ENCODE results near the gene ACTBL2. TPM values are rescaled to one million over a fixed set of nuclear protein-coding genes. Genes with fewer than 3 reads are reported as not detected.

Gene ACTBL2
- total RNA-seq, 1 experiment from 2014 or later: 1.0 TPM

- no peak for DNase-seq (ENCODE audit: low read depth)
- in situ Hi-C loops (cut with HindIII; ENCODE audit: low pct_unique_long_range_greater_than_20kb, low sequenced_read_pairs): no loop called here
Observed at GRCh38 chr5:57455511-57456455, 26.8 kb downstream of the ACTBL2 start.

DNA sequence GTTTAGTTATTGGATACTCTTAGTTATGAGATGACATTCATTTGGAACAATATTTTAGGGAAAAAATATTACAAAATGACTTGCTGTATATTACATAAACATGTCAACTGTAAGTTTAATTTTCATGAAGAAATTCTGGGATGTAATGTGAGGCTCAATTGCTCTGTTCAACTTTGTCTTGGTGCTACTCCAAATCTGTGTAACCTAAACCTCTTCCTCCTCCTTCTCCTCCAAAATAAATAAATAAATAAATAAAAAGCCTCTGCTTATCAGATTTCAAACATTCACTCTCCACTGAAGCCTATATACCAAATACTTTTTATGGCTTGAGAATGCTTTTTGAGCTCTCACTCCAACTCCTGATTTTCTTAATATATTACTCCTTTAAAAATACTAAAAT is 27.7 kb downstream of the ACTBL2 start:
- DNase-seq (ENCODE audit: low read depth): no peak
- in situ Hi-C loops (cut with HindIII; ENCODE audit: low pct_unique_long_range_greater_than_20kb, low sequenced_read_pairs): no loop called here

- in situ Hi-C loops (cut with HindIII; ENCODE audit: low pct_unique_long_range_greater_than_20kb, low sequenced_read_pairs): no loop called here
Observed at GRCh38 chr5:57453728-57454127, 28.9 kb downstream of the ACTBL2 start.

GRCh38 chr5:57452885-57453284 is 29.7 kb downstream of the ACTBL2 start:
- DNase-seq (ENCODE audit: low read depth): no peak
- in situ Hi-C loops (cut with HindIII; ENCODE audit: low pct_unique_long_range_greater_than_20kb, low sequenced_read_pairs): no loop called here

More at GRCh38 chr5:57453728-57454127, 28.9 kb downstream of the ACTBL2 start:
- no peak for DNase-seq (ENCODE audit: low read depth)

GRCh38 chr5:57450991-57451876 is 31.4 kb downstream of the ACTBL2 start:
- peak; percentile 97 for DNase-seq (ENCODE audit: low read depth)
- in situ Hi-C loops (cut with HindIII; ENCODE audit: low pct_unique_long_range_greater_than_20kb, low sequenced_read_pairs): no loop called here

DNA sequence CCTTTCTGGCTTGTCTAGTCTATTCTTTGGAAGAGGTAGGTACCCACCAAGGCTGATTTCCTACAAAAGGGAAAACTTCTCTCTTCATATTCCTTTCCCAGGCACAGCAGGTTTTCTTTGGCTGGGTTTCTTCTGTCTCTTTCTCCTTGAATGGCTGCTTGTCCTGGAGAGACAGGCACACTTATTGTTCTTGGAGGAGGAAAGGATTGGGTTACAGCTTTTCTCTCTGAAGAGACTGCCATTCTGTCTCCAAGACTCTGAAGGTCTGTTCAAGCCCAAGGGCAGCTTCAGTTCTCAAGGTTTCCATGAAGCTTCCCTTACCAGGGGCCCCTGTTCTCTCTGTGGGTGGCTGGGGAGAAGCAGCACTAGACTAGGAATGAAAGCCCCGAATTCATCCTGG is 33.9 kb downstream of the ACTBL2 start:
- in situ Hi-C loops (cut with HindIII; ENCODE audit: low pct_unique_long_range_greater_than_20kb, low sequenced_read_pairs): no loop called here
- DNase-seq (ENCODE audit: low read depth): no peak

GRCh38 chr5:57448287-57448686 is 34.3 kb downstream of the ACTBL2 start:
- in situ Hi-C loops (cut with HindIII; ENCODE audit: low pct_unique_long_range_greater_than_20kb, low sequenced_read_pairs): no loop called here

DNA sequence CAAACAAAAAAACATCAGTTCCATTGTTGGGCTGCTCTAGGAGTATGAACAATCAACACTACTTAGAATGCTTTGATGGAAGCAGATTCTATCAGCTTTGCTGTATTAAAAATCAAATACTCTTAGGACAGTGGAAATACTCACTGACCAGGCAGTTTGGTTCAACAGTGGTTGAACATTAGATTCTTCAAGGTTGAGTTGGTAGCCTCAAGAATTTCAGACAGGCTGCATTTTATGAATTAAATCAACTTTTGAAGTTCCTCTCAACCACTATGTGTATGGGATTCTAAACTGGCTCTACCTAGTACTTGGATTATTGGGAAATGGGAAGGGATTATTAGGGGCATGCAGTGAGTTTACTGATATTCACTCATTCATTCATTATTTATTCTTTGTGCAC is 35.0 kb downstream of the ACTBL2 start:
- in situ Hi-C loops (cut with HindIII; ENCODE audit: low pct_unique_long_range_greater_than_20kb, low sequenced_read_pairs): no loop called here
- DNase-seq (ENCODE audit: low read depth): no peak

More at GRCh38 chr5:57448287-57448686, 34.3 kb downstream of the ACTBL2 start:
- DNase-seq (ENCODE audit: low read depth): no peak

- in situ Hi-C loops (cut with HindIII; ENCODE audit: low pct_unique_long_range_greater_than_20kb, low sequenced_read_pairs): no loop called here
- no peak for DNase-seq (ENCODE audit: low read depth)
Observed at GRCh38 chr5:57446966-57447365, 35.6 kb downstream of the ACTBL2 start.

DNA sequence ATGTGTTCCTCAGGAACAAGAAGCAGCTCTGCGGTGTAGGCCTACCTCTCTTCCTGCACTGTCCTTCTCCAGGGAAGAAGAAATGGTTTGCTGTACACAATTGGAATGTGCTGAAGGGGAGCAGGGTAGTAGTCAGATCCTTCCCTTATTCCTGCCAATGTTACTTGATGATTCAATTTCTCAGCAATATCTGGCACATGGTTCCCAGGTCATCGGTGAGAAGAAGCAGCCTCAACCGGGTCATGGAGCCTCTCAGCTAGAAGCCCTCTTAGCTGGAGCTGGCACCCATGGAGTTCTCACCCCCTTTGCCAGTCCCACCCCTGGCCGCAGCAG is 36.9 kb downstream of the ACTBL2 start:
- in situ Hi-C loops (cut with HindIII; ENCODE audit: low pct_unique_long_range_greater_than_20kb, low sequenced_read_pairs): no loop called here
- DNase-seq (ENCODE audit: low read depth): no peak

DNA sequence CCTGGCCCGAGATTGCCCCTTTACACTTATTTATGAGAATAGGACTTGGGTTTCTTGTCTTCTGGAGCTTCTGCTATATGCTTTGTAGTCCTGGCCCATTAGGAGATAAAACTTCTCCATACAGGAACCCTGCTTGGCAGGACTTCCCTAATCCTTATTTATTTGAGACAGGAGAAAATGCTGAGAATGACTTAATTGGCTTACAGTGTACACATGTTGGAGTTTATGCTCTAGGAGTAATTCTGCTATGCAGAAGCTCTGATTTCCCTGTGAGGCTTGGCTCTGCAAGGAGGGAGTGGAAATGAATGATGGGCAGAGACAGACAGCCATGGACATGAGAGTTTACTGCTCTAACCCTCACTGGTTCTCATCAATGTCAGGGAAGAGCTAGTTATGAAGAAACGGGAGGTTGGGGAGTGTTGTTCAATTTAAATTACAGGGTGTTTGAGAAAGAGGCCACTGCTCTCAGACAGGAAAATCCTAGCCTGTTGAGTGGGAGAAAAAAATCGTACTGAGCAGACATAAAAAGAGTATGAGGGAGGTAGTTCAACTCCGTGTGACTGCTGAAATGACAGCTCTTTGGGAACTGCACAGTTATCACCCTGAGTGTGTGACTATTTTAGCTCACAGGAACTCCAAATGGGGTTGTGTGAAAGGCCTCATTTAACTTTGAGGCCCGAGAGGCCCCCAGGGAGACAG is 37.5 kb downstream of the ACTBL2 start:
- no peak for DNase-seq (ENCODE audit: low read depth)
- in situ Hi-C loops (cut with HindIII; ENCODE audit: low pct_unique_long_range_greater_than_20kb, low sequenced_read_pairs): no loop called here

- DNase-seq (ENCODE audit: low read depth): peak; percentile 73
- in situ Hi-C loops (cut with HindIII; ENCODE audit: low pct_unique_long_range_greater_than_20kb, low sequenced_read_pairs): no loop called here
Observed at GRCh38 chr5:57442080-57442839, 40.4 kb downstream of the ACTBL2 start.

DNA sequence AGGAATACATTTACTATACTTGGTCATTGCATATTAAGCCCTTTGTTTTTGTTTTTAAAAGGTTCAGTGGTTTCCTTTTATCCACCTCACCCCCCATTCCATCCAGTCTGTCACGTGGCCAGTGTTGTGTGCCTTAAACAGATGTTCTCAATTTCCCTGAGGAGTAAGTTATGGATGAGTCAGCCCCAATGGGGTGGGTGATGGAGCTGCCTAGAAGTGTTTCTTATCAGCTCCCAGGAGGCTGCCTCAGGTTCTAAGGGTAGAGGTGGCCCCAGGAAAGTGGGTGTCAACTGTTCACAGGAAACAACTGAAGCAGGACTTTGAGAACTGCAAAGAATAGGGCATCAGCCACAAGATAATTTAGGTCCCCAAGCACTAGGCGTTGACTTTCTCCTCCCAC is 41.1 kb downstream of the ACTBL2 start:
- in situ Hi-C loops (cut with HindIII; ENCODE audit: low pct_unique_long_range_greater_than_20kb, low sequenced_read_pairs): no loop called here
- DNase-seq (ENCODE audit: low read depth): peak; percentile 89

DNA sequence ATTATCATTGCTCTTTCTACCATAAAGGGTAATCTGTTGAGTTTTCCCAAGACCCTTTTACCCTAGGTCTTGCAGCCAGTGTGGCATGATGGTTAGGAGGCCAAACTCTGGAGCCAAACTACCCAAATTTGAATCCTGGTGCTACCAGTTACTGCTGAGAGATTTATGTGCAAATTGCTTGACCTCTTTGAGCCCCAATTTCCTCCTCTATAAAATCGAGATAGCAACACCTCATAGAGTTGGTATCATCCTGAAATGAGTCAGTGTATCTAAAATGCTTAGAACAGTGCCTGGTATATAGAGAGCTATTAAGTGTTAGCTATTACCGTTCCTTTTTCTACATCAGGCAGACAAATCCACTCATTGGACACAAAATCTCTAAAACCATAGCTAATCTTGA is 43.0 kb downstream of the ACTBL2 start:
- in situ Hi-C loops (cut with HindIII; ENCODE audit: low pct_unique_long_range_greater_than_20kb, low sequenced_read_pairs): no loop called here
- DNase-seq (ENCODE audit: low read depth): no peak

- DNase-seq (ENCODE audit: low read depth): no peak
- in situ Hi-C loops (cut with HindIII; ENCODE audit: low pct_unique_long_range_greater_than_20kb, low sequenced_read_pairs): no loop called here
Observed at GRCh38 chr5:57437976-57438805, 44.4 kb downstream of the ACTBL2 start.

DNA sequence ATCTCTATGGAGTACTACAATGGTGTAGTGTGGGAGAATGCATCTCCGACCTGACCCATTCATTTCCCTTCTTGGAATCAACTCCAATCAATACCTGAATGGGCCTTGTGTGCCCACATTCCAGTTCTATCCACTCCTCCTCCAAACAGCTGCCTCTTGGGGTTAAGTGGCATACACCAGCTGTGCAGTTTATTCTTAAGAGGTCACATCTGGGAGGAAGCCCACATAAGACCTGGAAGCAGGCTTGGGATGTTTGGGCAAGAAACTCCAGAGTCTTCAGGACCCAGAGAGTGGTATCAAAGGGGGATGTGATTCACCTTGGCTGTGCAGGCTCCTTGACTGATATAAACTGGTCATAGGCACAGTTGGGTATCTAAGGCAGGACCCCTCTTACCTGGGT is 46.0 kb downstream of the ACTBL2 start:
- in situ Hi-C loops (cut with HindIII; ENCODE audit: low pct_unique_long_range_greater_than_20kb, low sequenced_read_pairs): no loop called here
- DNase-seq (ENCODE audit: low read depth): no peak

DNA sequence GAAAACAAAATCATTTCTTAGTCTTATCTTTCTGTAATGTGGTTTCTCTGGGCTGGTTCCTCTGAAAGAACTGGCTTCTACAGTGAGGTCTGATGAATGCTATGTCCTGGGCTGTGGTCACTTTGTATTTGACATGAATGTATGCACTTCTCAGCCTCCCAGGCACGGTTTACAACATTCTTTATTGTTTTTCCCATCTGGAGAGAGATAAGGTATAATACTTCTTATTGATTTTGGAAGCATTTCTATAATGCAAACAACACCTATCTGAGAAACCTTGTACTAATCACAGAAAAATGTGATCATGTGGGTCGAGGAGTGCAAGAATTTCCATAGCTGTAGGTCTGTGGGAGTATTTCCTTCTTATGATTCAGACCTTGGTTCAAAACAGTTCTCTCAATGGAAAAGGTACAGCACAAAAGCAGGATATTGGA is 46.9 kb downstream of the ACTBL2 start:
- in situ Hi-C loops (cut with HindIII; ENCODE audit: low pct_unique_long_range_greater_than_20kb, low sequenced_read_pairs): no loop called here
- peak; percentile 86 for DNase-seq (ENCODE audit: low read depth)

All from Caki2 (cell line).